DND-41 (cell line): ENCODE measurements around the gene ASPDH.

ENCODE experiments used
- CTCF ChIP-seq: IDR thresholded peaks from 2 replicates; pipeline ENCODE4 v1.5.1; 2012; ENCODE audit warnings: borderline replicate concordance, low read length, moderate library complexity, mild to moderate bottlenecking; ENCODE audit not compliant: poor library complexity, severe bottlenecking; ENCODE audit errors: extremely low read depth
- EZH2 ChIP-seq: IDR thresholded peaks from 3 replicates; pipeline ENCODE4 v1.6.1; 2012; ENCODE audit warnings: borderline replicate concordance, low read depth, mild to moderate bottlenecking, moderate library complexity, low read length, inconsistent platforms; ENCODE audit not compliant: severe bottlenecking

DNA sequence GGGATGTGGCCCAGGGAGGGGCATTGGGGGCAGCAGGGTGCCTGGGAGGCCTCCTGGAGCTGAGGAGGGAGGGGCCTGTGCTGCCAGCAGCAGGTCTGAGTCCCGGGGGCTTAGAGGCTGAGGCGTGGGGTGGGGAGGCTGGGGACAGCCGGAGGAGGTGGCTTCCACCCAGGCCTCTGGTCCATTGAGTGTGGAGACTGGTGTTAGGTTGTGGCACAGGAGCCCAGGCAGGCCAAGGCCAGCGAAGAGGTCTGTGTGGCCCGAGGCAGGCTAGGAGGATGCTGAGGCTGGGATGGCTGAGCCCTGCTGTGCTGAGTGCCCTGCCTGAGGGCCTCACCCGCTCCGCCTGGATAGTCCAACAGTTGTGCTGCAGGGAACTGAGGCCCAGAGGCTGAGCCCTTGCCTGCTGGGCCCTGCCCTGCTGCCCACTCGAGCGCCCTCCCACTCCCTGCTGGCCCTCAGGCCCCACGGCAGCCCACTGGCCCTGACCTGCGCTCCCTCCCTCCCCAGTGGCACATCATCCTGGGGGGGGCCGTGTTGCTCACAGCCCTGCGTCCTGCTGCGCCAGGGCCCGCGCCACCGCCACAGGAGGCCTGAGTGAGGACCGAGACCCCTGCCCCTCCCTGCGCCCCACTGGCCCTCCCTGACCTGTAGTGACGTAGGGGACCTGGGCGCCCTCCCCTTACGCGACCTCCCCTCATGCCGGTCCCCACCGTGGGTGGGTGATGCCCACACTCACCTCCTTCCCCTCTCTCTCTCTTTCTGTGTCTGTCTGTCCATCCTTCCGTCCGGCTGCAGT lies 32.2 kb downstream of the ASPDH start:
- TF ChIP-seq CTCF (no peak), EZH2 (no peak)
